Neuronal stem cell (in vitro differentiated cells): ENCODE data around the gene SLC6A7.
A peak's percentile ranks its signal among the peaks of the same experiment; 100 is the strongest.

ENCODE experiments used
- DNase-seq: peaks from one replicate; pipeline ENCODE4 v3.0.0-alpha.2; 2013; ENCODE audit warnings: low spot score
- H2AFZ ChIP-seq: one replicate; pipeline ENCODE4 v1.6.1; 2013; ENCODE audit warnings: mild to moderate bottlenecking, low read length, inconsistent platforms
- H2AK5ac ChIP-seq: 2 replicates; pipeline ENCODE4 v1.6.1; 2013; ENCODE audit warnings: low read depth, mild to moderate bottlenecking, inconsistent platforms, low read length, moderate library complexity, mixed read lengths
- H2BK120ac ChIP-seq: 2 replicates; pipeline ENCODE4 v1.6.1; 2013; ENCODE audit warnings: low read depth, mild to moderate bottlenecking, inconsistent platforms, low read length, moderate library complexity, mixed read lengths
- H2BK12ac ChIP-seq: one replicate; pipeline ENCODE4 v1.6.1; 2013; ENCODE audit warnings: low read length, inconsistent platforms
- H2BK15ac ChIP-seq: 2 replicates; pipeline ENCODE4 v1.6.1; 2013; ENCODE audit warnings: mild to moderate bottlenecking, low read length, inconsistent platforms, mixed read lengths
- H2BK5ac ChIP-seq: one replicate; pipeline ENCODE4 v1.6.1; 2013; ENCODE audit warnings: inconsistent platforms, mild to moderate bottlenecking, low read length, moderate library complexity
- H3K14ac ChIP-seq: one replicate; pipeline ENCODE4 v1.6.1; 2013; ENCODE audit warnings: low read length, inconsistent platforms
- H3K18ac ChIP-seq: 2 replicates; pipeline ENCODE4 v1.6.1; 2013; ENCODE audit warnings: low read length, inconsistent platforms
- H3K23ac ChIP-seq: 2 replicates; pipeline ENCODE4 v1.6.1; 2013; ENCODE audit warnings: low read depth, mild to moderate bottlenecking, mixed read lengths, low read length, inconsistent platforms; ENCODE audit not compliant: poor library complexity
- H3K27ac ChIP-seq: replicated peaks from 3 replicates; pipeline ENCODE4 v1.5.1; 2013; ENCODE audit warnings: low read length, inconsistent platforms
- H3K27me3 ChIP-seq, 3 experiments: 2 replicates each; pipeline ENCODE4 v1.6.1; 2013; ENCODE audit warnings: low read length in 3 of 3, mild to moderate bottlenecking in 2 of 3, inconsistent platforms in 1 of 3, low read depth in 1 of 3, mixed read lengths in 1 of 3, moderate library complexity in 1 of 3; ENCODE audit not compliant: control insufficient read depth in 3 of 3, insufficient read depth in 3 of 3
- H3K36me3 ChIP-seq, 2 donors: replicated peaks in 1 of 2; 2 replicates each; pipeline ENCODE4 v1.6.1; 2013; ENCODE audit warnings: low read length in 2 of 2; ENCODE audit not compliant: control insufficient read depth in 2 of 2, insufficient read depth in 2 of 2
- H3K4ac ChIP-seq: 2 replicates; pipeline ENCODE4 v1.6.1; 2013; ENCODE audit warnings: inconsistent platforms, mild to moderate bottlenecking, low read length, moderate library complexity
- H3K4me1 ChIP-seq, 2 donors: 1 replicate in 1 of 2; 2 replicates in 1 of 2; pipeline ENCODE4 v1.6.1; 2013; ENCODE audit warnings: low read length in 2 of 2, low read depth in 1 of 2; ENCODE audit not compliant: control insufficient read depth in 2 of 2, insufficient read depth in 1 of 2
- H3K4me2 ChIP-seq: one replicate; pipeline ENCODE4 v1.6.1; 2013; ENCODE audit warnings: mild to moderate bottlenecking, low read length, inconsistent platforms; ENCODE audit not compliant: insufficient read depth, poor library complexity, severe bottlenecking
- H3K4me3 ChIP-seq, 2 donors: 2 replicates each; pipeline ENCODE4 v1.5.1; 2013; ENCODE audit warnings: low read length in 2 of 2, mild to moderate bottlenecking in 2 of 2, inconsistent platforms in 1 of 2, moderate library complexity in 1 of 2
- H3K79me1 ChIP-seq: one replicate; pipeline ENCODE4 v1.6.1; 2013; ENCODE audit warnings: low read depth, mild to moderate bottlenecking, inconsistent platforms, low read length, moderate library complexity
- H3K9ac ChIP-seq: one replicate; pipeline ENCODE4 v1.6.1; 2013; ENCODE audit warnings: mild to moderate bottlenecking, low read depth, low read length, inconsistent platforms; ENCODE audit not compliant: poor library complexity
- H3K9me3 ChIP-seq, 2 donors: replicated peaks in 1 of 2; 2 replicates each; pipeline versions ENCODE3 to v1.6.1; 2013; ENCODE audit warnings: low read length in 2 of 2, mild to moderate bottlenecking in 2 of 2, inconsistent platforms in 1 of 2, low read depth in 1 of 2, mixed read lengths in 1 of 2, moderate library complexity in 1 of 2; ENCODE audit not compliant: control insufficient read depth in 2 of 2, insufficient read depth in 1 of 2
- H4K8ac ChIP-seq: one replicate; pipeline ENCODE4 v1.6.1; 2013; ENCODE audit warnings: low read depth, mild to moderate bottlenecking, inconsistent platforms, low read length, moderate library complexity
- H4K91ac ChIP-seq: one replicate; pipeline ENCODE4 v1.6.1; 2013; ENCODE audit warnings: low read length, low read depth, mild to moderate bottlenecking, inconsistent platforms; ENCODE audit not compliant: poor library complexity
- WGBS, 2 donors: extraction: QIAGEN DNeasy Blood & Tissue Kit; methylation state at CpG; one replicate each; pipeline ENCODE4 v1.1.7; 2013; ENCODE audit warnings: missing lambda C conversion rate in 2 of 2, mixed read lengths in 1 of 2; ENCODE audit not compliant: insufficient read length in 2 of 2, insufficient replicate concordance in 1 of 2; ENCODE audit errors: extremely low coverage in 2 of 2; 5-methylcytosine and 5-hydroxymethylcytosine counted together

Gene SLC6A7

GRCh38 chr5:150156027-150156368 lies 33.9 kb upstream of the SLC6A7 start:
- Histone ChIP-seq H3K36me3 (no peaks in the 10 kb centered on the region), H3K9ac (no peak overlapping the region), H3K4me3 (peak overlapping the region in 1 of 2 donors; percentile 46), H3K14ac (no peak overlapping the region), H3K4me2 (peak overlapping the region; percentile 50), H4K8ac (no peak overlapping the region), H3K4me1 (peaks cover 30% of the 10 kb centered on the region in 2 donors), H3K4ac (no peak overlapping the region), H3K9me3 (no peaks in the 10 kb centered on the region), H3K27me3 (no peaks in the 10 kb centered on the region), H2BK15ac (peak overlapping the region; percentile 52), H2AK5ac (peak overlapping the region; percentile 12), H3K23ac (no peak overlapping the region), H3K18ac (peak overlapping the region; percentile 78), H3K79me1 (no peaks in the 10 kb centered on the region), H3K27ac (peak overlapping the region; percentile 16), H2BK12ac (no peak overlapping the region), H4K91ac (no peak overlapping the region), H2BK5ac (no peak overlapping the region), H2BK120ac (no peak overlapping the region), H2AFZ (peak overlapping the region; percentile 93)
- no peak for DNase-seq
- no CpG with 5 or more reads among the region's 9 CpGs for WGBS, 2 donors

- Histone ChIP-seq H3K23ac (no peak overlapping the region), H2AFZ (peak overlapping the region; percentile 93), H4K91ac (no peak overlapping the region), H4K8ac (no peak overlapping the region), H3K4ac (no peak overlapping the region), H2AK5ac (no peak overlapping the region), H2BK15ac (peak overlapping the region; percentile 52), H3K79me1 (no peaks in the 10 kb centered on the region), H2BK120ac (no peak overlapping the region), H3K9me3 (no peaks in the 10 kb centered on the region), H3K9ac (no peak overlapping the region), H3K27me3 (no peaks in the 10 kb centered on the region), H3K36me3 (no peaks in the 10 kb centered on the region), H2BK5ac (no peak overlapping the region), H3K18ac (no peak overlapping the region), H3K27ac (no peak overlapping the region), H3K4me2 (no peak overlapping the region), H3K4me1 (peaks cover 31 to 33% of the 10 kb centered on the region in 2 donors), H2BK12ac (no peak overlapping the region), H3K4me3 (no peak overlapping the region), H3K14ac (no peak overlapping the region)
- WGBS, 2 donors = no CpG with 5 or more reads among the region's 4 CpGs
- DNase-seq = no peak
Measured at GRCh38 chr5:150156540-150156939, 33.3 kb upstream of the SLC6A7 start.

DNA sequence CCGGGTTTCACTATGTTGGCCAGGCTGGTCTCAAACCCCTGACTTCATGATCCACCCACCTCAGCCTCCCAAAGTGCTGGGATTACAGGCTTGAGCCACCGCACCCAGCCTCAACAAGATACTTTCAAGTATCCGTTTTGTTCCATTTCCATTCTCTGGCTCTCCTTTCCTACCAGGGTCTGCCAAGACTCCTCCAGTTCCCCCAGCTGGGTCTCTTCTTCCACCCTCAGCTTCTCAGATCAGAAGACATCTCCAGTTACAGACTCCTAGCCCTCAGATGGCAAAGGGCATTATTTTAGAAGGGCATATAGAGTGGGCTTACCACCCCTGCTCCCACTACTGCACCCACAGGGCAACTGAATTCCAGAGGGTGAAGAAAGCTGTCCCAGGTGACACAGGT lies 32.7 kb upstream of the SLC6A7 start:
- no peak overlapping the region for H3K4me2 ChIP-seq
- no peak overlapping the region for H3K9ac ChIP-seq
- no peak overlapping the region for H3K4me3 ChIP-seq
- no peak overlapping the region for H3K27ac ChIP-seq
- no peaks in the 10 kb centered on the region for H3K9me3 ChIP-seq
- no peak overlapping the region for H3K4ac ChIP-seq
- no peaks in the 10 kb centered on the region for H3K36me3 ChIP-seq
- H3K14ac ChIP-seq = no peak overlapping the region
- H3K4me1 ChIP-seq = peaks cover 31 to 33% of the 10 kb centered on the region in 2 donors
- H3K27me3 ChIP-seq = no peaks in the 10 kb centered on the region
- H3K79me1 ChIP-seq = no peaks in the 10 kb centered on the region
- H2AFZ ChIP-seq = no peak overlapping the region
- no peak overlapping the region for H3K18ac ChIP-seq
- no peak overlapping the region for H4K91ac ChIP-seq
- H3K23ac ChIP-seq = no peak overlapping the region
- WGBS, 2 donors = no CpG with 5 or more reads among the region's 3 CpGs
- no peak overlapping the region for H2BK5ac ChIP-seq
- H2BK15ac ChIP-seq = no peak overlapping the region
- H2BK12ac ChIP-seq = peak overlapping the region; percentile 23
- peak overlapping the region; percentile 35 for H2AK5ac ChIP-seq
- DNase-seq = no peak
- no peak overlapping the region for H4K8ac ChIP-seq
- no peak overlapping the region for H2BK120ac ChIP-seq

GRCh38 chr5:150158170-150158949 lies 31.5 kb upstream of the SLC6A7 start:
- no peak overlapping the region for H3K9ac ChIP-seq
- no peak overlapping the region for H3K27ac ChIP-seq
- H3K4ac ChIP-seq = no peak overlapping the region
- H2BK120ac ChIP-seq = no peak overlapping the region
- no peaks in the 10 kb centered on the region for H3K79me1 ChIP-seq
- H3K18ac ChIP-seq = peak overlapping the region; percentile 33
- H2AFZ ChIP-seq = peak overlapping the region; percentile 30
- H4K8ac ChIP-seq = no peak overlapping the region
- H3K4me2 ChIP-seq = no peak overlapping the region
- H3K4me1 ChIP-seq = peaks cover 26 to 31% of the 10 kb centered on the region in 2 donors
- peak overlapping the region; percentile 82 for H2AK5ac ChIP-seq
- H3K4me3 ChIP-seq = no peak overlapping the region
- no peak overlapping the region for H4K91ac ChIP-seq
- peak overlapping the region; percentile 41 for H2BK15ac ChIP-seq
- H2BK12ac ChIP-seq = peak overlapping the region; percentile 91
- WGBS, 2 donors = no CpG with 5 or more reads among the region's 12 CpGs
- H3K14ac ChIP-seq = no peak overlapping the region
- H3K23ac ChIP-seq = no peak overlapping the region
- no peak for DNase-seq
- H3K36me3 ChIP-seq = no peaks in the 10 kb centered on the region
- no peaks in the 10 kb centered on the region for H3K27me3 ChIP-seq
- peak overlapping the region; percentile 35 for H2BK5ac ChIP-seq
- H3K9me3 ChIP-seq = no peaks in the 10 kb centered on the region
